Stomach (tissue), 9 donors: ENCODE data around the gene PNMA1. TPM values are rescaled to one million over a fixed set of nuclear protein-coding genes. Genes with fewer than 3 reads are reported as not detected.
A peak's percentile ranks its signal among the peaks of the same experiment; 100 is the strongest.

Experiments
- DNase-seq, 2 donors: peaks; one replicate each; pipeline versions ENCODE4 v3.0.0 to v3.0.0-alpha.2; 2013 to 2019
- H3K27ac ChIP-seq, 5 donors: fragments of 200-600 bp in 4 of 5; sonication (generic) in 4 of 5; one replicate each; pipeline ENCODE4 v1.5.1; 2013 to 2019; ENCODE audit warnings: mild to moderate bottlenecking in 1 of 5, moderate library complexity in 1 of 5
- H3K27me3 ChIP-seq, 3 donors: fragments of 200-600 bp; sonication (generic); one replicate each; pipeline ENCODE4 v1.5.1; 2017 to 2019; ENCODE audit warnings: mixed run types in 1 of 3
- H3K36me3 ChIP-seq, 4 donors: fragments of 200-600 bp; sonication (generic); 1 replicate in 3 of 4; 2 replicates in 1 of 4; pipeline ENCODE4 v1.5.1; 2016 to 2019
- H3K4me1 ChIP-seq, 4 donors: fragments of 200-600 bp; sonication (generic); one replicate each; pipeline ENCODE4 v1.5.1; 2016 to 2019
- H3K4me3 ChIP-seq, 4 donors: fragments of 200-600 bp; sonication (generic) in 3 of 4; one replicate each; pipeline ENCODE4 v1.5.1; 2016 to 2019; ENCODE audit warnings: mild to moderate bottlenecking in 1 of 4
- H3K9me3 ChIP-seq, 4 donors: fragments of 200-600 bp; sonication (generic); one replicate each; pipeline ENCODE4 v1.5.1; 2016 to 2019
- EP300 ChIP-seq: sonication (generic); formaldehyde crosslinking; IDR thresholded peaks from one replicate; pipeline ENCODE4 v1.6.1; 2017; ENCODE audit warnings: antibody characterized with exemption
- POLR2A ChIP-seq, 4 donors: fragments of 450-650 bp; IDR thresholded peaks; one replicate each; pipeline ENCODE4 v1.6.1; 2016; ENCODE audit warnings: antibody characterized with exemption in 4 of 4, control low read depth in 2 of 4, mild to moderate bottlenecking in 1 of 4, moderate library complexity in 1 of 4
- POLR2AphosphoS5 ChIP-seq, 3 donors: sonication (generic); formaldehyde crosslinking; IDR thresholded peaks; one replicate each; pipeline ENCODE4 v1.6.1; 2016; ENCODE audit warnings: antibody characterized with exemption in 3 of 3
- WGBS, 5 donors: extraction: QIAGEN DNeasy Blood & Tissue Kit in 3 of 5; methylation state at CpG; one replicate each; pipeline versions ENCODE4 v1.1.5 to v1.1.7; 2013 to 2018; 5-methylcytosine and 5-hydroxymethylcytosine counted together
- intact Hi-C: fragments of 100-400 bp; cut with DNase I; formaldehyde crosslinking; loops from one replicate; pipeline ENCODE4 v1.15.1; 2023; ENCODE audit warnings: low total_unique reads
- polyA plus RNA-seq, 3 donors: library from polyadenylated mRNA; stranded (reverse); fragments of 200-250 nt; gene quantifications; one replicate each; pipeline ENCODE4 v1.2.3, GENCODE V29; 2013
- total RNA-seq, 5 donors: library from RNA; depleted of rRNA; stranded (reverse); fragments of >200 nt; gene quantifications; one replicate each; pipeline versions ENCODE4 v1.1.0 to v1.2.3, GENCODE V29; 2014 to 2016
- TF ChIP-seq, protein P1 (sequence below), 7 experiments: fragments of 450-650 bp in 4 of 7; fragments of 200-600 bp in 3 of 7; sonication (generic) in 3 of 7; IDR thresholded peaks; one replicate each; pipeline ENCODE4 v1.5.1; 2016 to 2019; ENCODE audit warnings: antibody characterized with exemption in 7 of 7, control low read depth in 2 of 7, mild to moderate bottlenecking in 1 of 7
- donor health status: healthy with polysubstance abuse.
- donor health status: Bipolar disorder and iron deficiency.
- donor health status: healthy.

Gene PNMA1
- total and polyA plus RNA-seq, 8 donors, result 13.9 to 42.3 (median 18.3) TPM

DNA sequence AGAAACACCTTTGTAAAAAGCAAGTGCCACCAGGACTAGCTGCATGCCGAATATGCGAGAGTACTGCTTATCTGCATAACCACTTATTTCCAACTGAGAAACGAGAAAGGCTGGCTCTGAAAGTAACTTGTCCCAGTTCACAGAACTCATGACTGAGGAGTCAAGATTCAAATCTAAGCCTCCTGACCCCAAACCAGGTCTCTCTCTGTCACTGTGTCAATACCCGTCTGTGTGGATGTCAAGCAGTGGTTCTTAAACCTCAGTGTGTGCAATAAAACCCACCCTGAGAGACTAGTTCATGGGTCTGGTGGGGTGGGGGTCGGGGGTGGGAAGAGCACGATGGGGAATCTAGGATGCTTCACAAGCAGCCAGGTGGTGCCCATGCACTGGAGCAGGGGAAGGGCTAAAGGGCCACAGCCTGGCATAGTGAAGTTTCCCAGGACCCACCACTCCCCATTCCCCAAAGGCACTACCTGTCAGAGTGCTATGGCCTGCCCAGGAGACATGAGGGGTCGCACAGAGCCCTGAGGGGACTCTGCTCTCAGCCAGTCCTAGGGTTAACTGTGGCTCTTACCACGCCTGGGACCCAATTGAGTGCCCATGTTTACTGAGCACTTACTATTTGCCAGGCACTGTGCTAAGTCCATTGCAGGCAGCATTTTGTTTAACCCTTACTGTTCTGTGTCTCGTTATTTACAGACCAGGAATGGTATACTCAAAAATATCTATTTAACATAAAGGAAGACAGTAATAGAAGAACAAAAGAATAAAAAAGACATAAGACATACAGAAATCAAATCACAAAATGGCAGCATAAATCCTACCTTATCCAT lies 33.4 kb upstream of the PNMA1 start:
- Histone ChIP-seq H3K27ac (peak overlapping the region in 4 of 5 donors; percentile 83 to 100 (median 96)), H3K36me3 (peaks cover 0 to 5% (median 0%) of the 10 kb centered on the region in 4 donors)
- TF ChIP-seq POLR2A (IDR thresholded peaks at IDR 0.05), result no peak
- no peak for TF ChIP-seq EP300

DNA sequence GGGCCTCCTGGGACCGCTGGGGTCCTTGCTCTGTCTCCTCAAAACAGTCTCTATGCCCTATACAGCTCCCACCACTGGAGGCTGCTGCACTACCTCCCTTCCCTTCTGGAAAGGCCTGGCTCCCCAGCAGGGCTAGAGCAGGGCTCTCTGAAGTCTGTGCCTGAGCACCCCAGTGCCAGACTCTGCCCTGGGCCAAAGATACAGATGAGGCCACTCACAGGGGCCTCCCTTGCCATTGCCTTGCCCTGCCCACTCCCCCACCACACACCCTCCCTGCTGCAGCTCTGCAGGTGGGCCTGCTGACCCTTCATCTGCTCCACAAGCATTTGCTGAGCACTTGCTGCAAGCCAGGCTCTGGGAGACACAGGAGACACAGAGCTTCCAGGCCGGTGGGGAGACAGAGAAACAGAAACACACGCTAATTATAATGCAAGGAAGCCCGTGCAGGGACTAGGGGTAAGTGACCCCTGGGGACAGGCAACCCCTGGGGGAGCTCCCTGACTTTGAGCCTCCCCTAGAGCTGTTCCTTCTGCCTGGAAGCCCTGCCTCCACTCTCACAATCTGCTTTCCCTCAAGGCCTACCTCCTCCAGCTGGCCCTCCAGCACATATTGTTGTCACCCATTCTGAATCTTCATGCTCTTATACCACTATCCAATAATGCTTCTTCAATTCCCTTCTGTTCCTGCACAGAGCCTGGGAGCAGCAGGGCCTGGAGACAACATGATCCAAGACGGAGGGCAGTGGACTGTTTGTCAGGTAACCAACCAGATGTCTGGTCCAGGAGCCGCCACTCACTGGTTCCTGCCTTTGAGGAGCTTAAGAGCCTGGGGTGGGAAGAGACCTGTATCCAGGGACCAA lies 32.6 kb upstream of the PNMA1 start:
- H3K4me1 ChIP-seq, result peaks cover 91 to 100% (median 100%) of the 10 kb centered on the region in 4 donors
- H3K27me3 ChIP-seq, result no peaks in the 10 kb centered on the region
- 33 to 50% (median 38%) methylated on average over 5 to 6 of the region's 6 CpGs for WGBS, 5 donors
- peak in 1 of 2 donors; percentile 58 for DNase-seq
- H3K4me3 ChIP-seq, result no peak overlapping the region
- H3K9me3 ChIP-seq, result no peaks in the 10 kb centered on the region
- H3K36me3 ChIP-seq, result peaks cover 0 to 5% (median 0%) of the 10 kb centered on the region in 4 donors
- TF ChIP-seq, protein P1, sequence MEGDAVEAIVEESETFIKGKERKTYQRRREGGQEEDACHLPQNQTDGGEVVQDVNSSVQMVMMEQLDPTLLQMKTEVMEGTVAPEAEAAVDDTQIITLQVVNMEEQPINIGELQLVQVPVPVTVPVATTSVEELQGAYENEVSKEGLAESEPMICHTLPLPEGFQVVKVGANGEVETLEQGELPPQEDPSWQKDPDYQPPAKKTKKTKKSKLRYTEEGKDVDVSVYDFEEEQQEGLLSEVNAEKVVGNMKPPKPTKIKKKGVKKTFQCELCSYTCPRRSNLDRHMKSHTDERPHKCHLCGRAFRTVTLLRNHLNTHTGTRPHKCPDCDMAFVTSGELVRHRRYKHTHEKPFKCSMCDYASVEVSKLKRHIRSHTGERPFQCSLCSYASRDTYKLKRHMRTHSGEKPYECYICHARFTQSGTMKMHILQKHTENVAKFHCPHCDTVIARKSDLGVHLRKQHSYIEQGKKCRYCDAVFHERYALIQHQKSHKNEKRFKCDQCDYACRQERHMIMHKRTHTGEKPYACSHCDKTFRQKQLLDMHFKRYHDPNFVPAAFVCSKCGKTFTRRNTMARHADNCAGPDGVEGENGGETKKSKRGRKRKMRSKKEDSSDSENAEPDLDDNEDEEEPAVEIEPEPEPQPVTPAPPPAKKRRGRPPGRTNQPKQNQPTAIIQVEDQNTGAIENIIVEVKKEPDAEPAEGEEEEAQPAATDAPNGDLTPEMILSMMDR (IDR thresholded peaks at IDR 0.05), result no peak
- no peak for TF ChIP-seq POLR2A (IDR thresholded peaks at IDR 0.05)
- no peak for TF ChIP-seq EP300
- no peak for TF ChIP-seq POLR2AphosphoS5 (IDR thresholded peaks at IDR 0.05)
- H3K27ac ChIP-seq, result peak overlapping the region in 4 of 5 donors; percentile 83 to 100 (median 96)
- intact Hi-C loops, result no loop called here

More for the DNA sequence above, 33.4 kb upstream of the PNMA1 start:
- H3K4me1 ChIP-seq, result peaks cover 91 to 100% (median 100%) of the 10 kb centered on the region in 4 donors
- intact Hi-C loops, result no loop called here
- no peak overlapping the region for H3K4me3 ChIP-seq
- DNase-seq, result no peak
- no peaks in the 10 kb centered on the region for H3K27me3 ChIP-seq
- H3K9me3 ChIP-seq, result no peaks in the 10 kb centered on the region
- WGBS, 5 donors, result 43 to 57% (median 50%) methylated on average over 8 to 9 of the region's 9 CpGs

DNA sequence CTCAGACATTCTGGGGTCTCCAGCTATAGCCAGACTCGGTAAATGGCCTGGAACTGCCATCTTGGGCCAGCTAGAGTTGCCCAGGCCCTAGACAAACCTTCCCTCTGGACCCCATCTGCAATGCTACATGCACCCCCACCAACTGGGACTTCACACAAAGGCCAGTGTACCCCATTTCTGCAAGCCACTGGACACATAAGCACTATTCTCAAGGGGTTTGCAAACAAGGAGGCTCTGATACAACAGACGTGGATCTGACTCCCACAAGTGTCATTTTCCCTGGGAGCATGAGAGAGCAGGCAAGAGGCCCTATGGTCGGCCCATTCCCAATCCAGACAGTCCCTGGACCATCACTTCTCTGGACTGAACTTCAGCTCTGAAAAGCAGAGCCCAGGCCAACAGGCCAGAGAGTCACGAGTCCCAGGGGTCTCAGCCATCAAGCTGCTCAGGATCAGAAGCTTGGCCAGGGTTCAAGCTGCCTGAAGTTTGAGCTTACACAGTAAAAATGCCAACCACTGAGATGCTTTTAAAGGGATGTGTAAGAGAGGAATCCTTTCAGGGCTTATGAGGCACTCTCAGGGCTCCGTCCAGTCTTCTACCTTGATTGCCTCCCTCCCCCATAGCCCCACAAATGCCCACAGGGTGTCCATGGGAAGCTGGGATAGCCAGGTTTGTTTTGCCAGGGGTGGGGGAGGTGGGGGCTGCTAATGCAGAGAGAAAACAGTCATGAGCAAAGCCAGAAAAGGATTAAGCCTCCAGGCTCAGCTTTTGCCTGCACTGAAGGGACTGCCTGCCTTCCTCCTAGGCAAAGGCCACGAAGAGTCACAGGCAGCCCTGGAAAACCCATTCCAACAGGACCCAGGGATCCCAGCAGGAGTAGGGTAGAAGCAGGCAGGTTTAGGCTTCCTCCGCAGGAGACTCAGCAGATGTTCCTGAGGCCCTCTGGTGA lies 31.7 kb upstream of the PNMA1 start:
- DNase-seq, result peak in 1 of 2 donors; percentile 50
- no peak overlapping the region for H3K4me3 ChIP-seq
- peak overlapping the region; percentile 79 to 100 (median 92) for H3K27ac ChIP-seq
- peaks cover 91 to 100% (median 100%) of the 10 kb centered on the region in 4 donors for H3K4me1 ChIP-seq
- intact Hi-C loops, result no loop called here
- 56 to 77% (median 71%) methylated on average over 5 to 7 of the region's 7 CpGs for WGBS, 5 donors
- no peaks in the 10 kb centered on the region for H3K27me3 ChIP-seq
- TF ChIP-seq POLR2A (IDR thresholded peaks at IDR 0.05) (no peak), POLR2AphosphoS5 (IDR thresholded peaks at IDR 0.05) (no peak), EP300 (no peak)
- TF ChIP-seq, protein P1 (IDR thresholded peaks at IDR 0.05), result no peak
- H3K36me3 ChIP-seq, result peaks cover 0 to 5% (median 0%) of the 10 kb centered on the region in 4 donors
- no peaks in the 10 kb centered on the region for H3K9me3 ChIP-seq

DNA sequence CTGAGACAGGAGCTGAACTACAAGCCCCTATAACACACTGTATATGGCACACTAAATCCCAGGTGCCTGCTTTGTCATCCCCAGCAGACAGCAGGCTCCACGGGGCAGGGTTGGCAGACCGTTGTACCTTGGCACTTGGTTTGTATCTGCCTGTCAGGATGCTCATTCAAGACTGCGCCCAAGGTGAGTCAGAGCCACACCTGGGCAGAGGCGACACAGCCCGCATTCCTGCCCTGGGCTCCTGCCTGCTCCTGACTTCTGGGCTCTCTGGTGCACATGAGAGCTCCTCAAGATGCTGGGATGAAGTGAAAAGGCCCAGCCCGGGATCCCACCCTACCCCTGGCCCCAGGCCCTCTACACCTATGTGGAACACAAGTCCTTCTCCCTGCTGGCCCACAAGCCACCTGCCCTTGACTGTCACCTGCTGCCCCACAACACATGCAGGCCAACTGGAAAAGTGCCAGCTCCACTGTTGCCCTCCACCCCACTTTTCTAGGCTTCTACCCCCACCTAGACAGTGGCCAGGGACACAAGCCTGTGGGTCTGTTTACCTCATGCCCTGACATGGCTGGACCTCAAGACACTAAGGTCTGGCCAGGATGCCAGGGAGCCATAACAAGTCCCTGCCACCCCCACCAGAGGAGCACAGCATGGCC lies 30.8 kb upstream of the PNMA1 start:
- Histone ChIP-seq H3K27me3 (no peaks in the 10 kb centered on the region), H3K9me3 (no peaks in the 10 kb centered on the region), H3K27ac (peak overlapping the region; percentile 79 to 100 (median 92)), H3K4me3 (no peak overlapping the region), H3K4me1 (peaks cover 91 to 100% (median 100%) of the 10 kb centered on the region in 4 donors), H3K36me3 (peaks cover 0 to 5% (median 0%) of the 10 kb centered on the region in 4 donors)
- 33 to 55% (median 39%) methylated on average over 5 to 6 of the region's 6 CpGs for WGBS, 5 donors
- intact Hi-C loops, result no loop called here
- peak in 2 of 3 donors; percentile 48 for TF ChIP-seq POLR2AphosphoS5 (IDR thresholded peaks at IDR 0.05)
- TF ChIP-seq, protein P1 (IDR thresholded peaks at IDR 0.05), result no peak
- DNase-seq, result peak; percentile 71 to 85
